Measurements from ENCODE around the gene ICAM3.

DNA sequence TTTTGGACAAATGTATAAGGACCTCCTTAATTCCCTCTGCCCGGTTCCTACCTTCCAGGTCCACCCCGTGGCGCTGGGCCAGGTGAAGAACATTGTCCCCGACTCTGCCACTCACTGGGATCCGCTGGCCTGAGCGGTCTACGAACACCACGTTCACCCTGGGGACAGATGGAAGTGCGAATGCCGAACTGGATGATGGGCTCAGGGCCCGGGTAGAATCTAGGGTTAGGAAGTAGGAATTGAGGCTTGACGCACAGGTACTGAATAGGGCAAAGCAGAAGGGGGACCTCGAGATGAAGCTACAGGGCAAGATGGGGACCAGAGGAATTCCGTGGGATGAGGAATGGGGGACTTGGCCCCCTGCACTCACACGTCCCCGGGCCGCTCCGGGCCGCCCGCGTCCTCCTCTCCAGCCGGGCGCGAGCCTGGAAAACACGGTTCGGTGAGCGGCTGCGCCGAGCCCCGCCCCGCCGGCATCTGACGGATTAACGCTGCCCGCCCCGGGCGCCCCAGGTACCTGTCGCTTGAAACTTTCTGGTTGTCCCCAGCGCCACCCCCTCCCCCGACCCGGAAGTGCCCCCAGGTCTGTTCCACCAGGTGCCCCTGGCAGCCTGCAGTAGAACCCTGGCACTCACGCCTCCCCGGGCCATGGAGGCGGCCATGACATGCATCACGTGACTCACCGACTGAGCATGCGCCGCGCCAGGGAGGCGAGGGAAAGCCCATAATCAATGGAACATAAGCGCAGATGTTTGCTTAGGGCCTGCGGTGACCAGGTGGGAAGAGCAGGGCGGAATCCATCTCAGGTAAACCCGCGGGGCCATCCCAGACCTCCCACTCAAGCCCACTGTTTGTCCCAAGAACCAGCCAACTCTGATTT, 23.8 kb downstream of the ICAM3 start, which contains the start of gene FDX2:
- TF ChIP-seq, protein P1, sequence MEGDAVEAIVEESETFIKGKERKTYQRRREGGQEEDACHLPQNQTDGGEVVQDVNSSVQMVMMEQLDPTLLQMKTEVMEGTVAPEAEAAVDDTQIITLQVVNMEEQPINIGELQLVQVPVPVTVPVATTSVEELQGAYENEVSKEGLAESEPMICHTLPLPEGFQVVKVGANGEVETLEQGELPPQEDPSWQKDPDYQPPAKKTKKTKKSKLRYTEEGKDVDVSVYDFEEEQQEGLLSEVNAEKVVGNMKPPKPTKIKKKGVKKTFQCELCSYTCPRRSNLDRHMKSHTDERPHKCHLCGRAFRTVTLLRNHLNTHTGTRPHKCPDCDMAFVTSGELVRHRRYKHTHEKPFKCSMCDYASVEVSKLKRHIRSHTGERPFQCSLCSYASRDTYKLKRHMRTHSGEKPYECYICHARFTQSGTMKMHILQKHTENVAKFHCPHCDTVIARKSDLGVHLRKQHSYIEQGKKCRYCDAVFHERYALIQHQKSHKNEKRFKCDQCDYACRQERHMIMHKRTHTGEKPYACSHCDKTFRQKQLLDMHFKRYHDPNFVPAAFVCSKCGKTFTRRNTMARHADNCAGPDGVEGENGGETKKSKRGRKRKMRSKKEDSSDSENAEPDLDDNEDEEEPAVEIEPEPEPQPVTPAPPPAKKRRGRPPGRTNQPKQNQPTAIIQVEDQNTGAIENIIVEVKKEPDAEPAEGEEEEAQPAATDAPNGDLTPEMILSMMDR (conservative IDR thresholded peaks at IDR 0.05; ENCODE audit: low read depth, low read length), result no peak
- no peak for TF ChIP-seq EZH2 (IDR thresholded peaks at IDR 0.05; ENCODE audit: low read length, unreplicated experiment)

Data from PC-3 (cell line).